ENCODE measurements around the gene TSN.
"Not testable (repeated sequence)": the region's sequence is repeated elsewhere in the genome, so short reads cannot be mapped to it uniquely, and the experiment has no call there.

TSN gene

GRCh38 chr2:121803503-121803902 is 48.1 kb downstream of the TSN start:
- no peak for DNase-seq

- peak; percentile 48 to 84 for DNase-seq
Measured at GRCh38 chr2:121804340-121804739, 48.9 kb downstream of the TSN start.

- no peak for DNase-seq
Measured at GRCh38 chr2:121804997-121805765, 49.7 kb downstream of the TSN start.

- no peak for DNase-seq
Measured at GRCh38 chr2:121805766-121806143, 50.3 kb downstream of the TSN start.

- DNase-seq, result not testable (repeated sequence)
Measured at GRCh38 chr2:121807771-121808170, 52.3 kb downstream of the TSN start.

GRCh38 chr2:121809607-121810006 is 54.2 kb downstream of the TSN start:
- no peak for DNase-seq

GRCh38 chr2:121810959-121811853 is 55.8 kb downstream of the TSN start:
- DNase-seq, result peak; percentile 62 to 83

GRCh38 chr2:121813083-121813482 is 57.6 kb downstream of the TSN start:
- DNase-seq, result not testable (repeated sequence)

GRCh38 chr2:121815216-121815615 is 59.8 kb downstream of the TSN start:
- no peak for DNase-seq

- DNase-seq, result peak in 1 of 2 experiments; percentile 59
Measured at GRCh38 chr2:121816797-121817196, 61.3 kb downstream of the TSN start.

- DNase-seq, result not testable (repeated sequence)
Measured at GRCh38 chr2:121817304-121817703, 61.9 kb downstream of the TSN start.
